Measurements from ENCODE around the gene MAN2B2. TPM values are rescaled to one million over a fixed set of nuclear protein-coding genes. Genes with fewer than 3 reads are reported as not detected.
"Not testable (repeated sequence)": the region's sequence is repeated elsewhere in the genome, so short reads cannot be mapped to it uniquely, and the experiment has no call there.

Gene MAN2B2
- total RNA-seq, 1 experiment from 2014 or later, result 11.7 TPM

DNA sequence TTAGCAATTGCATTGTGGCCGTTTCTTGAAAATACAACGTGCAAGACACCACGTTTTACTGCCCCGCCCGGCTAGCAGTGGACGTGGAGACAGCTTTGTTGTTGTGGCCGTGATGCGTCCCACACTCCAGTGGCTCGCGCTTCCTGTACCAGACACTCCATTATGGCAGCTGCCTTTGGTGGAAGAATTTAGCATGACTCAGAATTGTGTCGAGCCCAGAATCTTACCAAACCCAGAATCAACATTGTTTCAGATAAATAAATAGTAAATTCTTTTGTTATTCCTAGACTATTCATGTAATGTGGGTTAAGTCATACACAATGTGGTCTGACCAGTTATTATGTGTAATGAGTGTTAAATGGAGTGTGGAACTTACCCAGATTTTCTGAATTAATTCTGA, 93.4 kb downstream of the MAN2B2 start:
- DNase-seq (ENCODE audit: low read depth), result peak; percentile 43

DNA sequence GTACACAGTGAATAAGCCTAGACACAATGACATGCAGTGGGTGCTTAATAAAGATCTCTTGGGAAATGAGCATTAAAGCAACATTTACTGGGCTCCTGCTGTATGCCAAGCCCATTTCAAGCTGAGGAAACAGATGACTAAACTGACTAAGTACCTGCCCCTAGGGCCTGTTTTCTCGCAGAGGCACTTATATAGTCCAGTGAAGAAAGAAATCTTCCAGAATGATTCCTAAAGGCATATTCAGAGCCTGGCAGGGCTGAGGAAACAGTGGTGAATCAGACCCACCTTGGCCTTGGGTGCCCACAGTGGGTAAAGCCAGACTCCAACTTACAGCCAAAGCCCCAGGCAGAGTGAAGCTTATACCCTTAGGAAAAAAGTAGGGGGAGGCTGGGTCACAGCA, 96.7 kb downstream of the MAN2B2 start:
- no peak for DNase-seq (ENCODE audit: low read depth)

DNA sequence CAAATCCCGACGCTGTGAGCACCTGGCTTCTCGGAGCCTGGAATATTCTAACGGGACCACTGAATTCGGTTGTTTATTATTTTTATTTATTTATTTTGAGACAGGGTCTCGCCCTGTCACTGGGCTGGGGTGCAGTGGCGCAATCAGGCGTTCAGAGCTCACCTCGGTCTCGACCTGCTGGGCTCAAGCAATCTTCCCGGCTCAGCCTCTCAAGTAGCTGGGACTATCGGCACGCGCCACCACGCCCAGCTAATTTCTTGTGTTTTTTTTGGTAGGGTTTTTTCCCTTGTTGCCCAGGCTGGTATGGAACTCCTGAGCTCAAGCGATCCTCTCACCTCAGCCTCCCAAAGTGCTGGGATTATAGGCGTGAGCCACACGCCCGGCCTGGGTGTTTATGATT, 97.1 kb downstream of the MAN2B2 start:
- DNase-seq (ENCODE audit: low read depth), result no peak

DNA sequence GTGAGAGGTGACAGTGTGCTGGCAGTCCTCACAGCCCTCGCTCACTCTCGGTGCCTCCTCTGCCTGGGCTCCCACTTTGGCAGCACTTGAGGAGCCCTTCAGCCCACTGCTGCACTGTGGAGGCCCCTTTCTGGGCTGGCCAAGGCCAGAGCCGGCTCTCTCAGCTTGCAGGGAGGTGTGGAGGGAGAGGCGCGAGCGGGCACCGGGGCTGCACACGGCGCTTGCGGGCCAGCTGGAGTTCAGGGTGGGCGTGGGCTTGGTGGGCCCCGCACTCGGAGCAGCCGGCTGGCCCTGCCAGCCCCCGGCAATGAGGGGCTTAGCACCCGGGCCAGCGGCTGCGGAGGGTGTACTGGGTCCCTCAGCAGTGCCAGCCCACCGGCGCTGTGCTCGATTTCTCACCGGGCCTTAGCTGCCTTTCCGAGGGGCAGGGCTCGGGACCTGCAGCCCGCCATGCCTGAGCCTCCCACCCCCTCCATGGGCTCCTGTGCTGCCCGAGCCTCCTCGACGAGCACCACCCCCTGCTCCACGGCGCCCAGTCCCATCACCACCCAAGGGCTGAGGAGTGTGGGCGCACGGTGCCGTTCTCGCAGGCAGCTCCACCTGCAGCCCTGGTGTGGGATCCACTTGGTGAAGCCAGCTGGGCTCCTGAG, 97.7 kb downstream of the MAN2B2 start:
- not testable (repeated sequence) for DNase-seq (ENCODE audit: low read depth)

Other genes starting within 250 kb of the MAN2B2 start
- gene PPP2R2C, start 102.6 kb upstream of the MAN2B2 start, total RNA-seq (2014; rRNA removed; shearing (Covaris generic)), result 23.5 and 31.7 TPM in 2 replicates
- gene MRFAP1, start 65.5 kb downstream of the MAN2B2 start, total RNA-seq (2014; rRNA removed; shearing (Covaris generic)), result 126 and 155 TPM in 2 replicates
- not detected in 2 replicates for gene S100P, start 118.7 kb downstream of the MAN2B2 start, total RNA-seq (2014; rRNA removed; shearing (Covaris generic))
- gene MRFAP1L1, start 134.7 kb downstream of the MAN2B2 start, total RNA-seq (2014; rRNA removed; shearing (Covaris generic)), result 65.0 and 70.6 TPM in 2 replicates
- 23.8 and 24.5 TPM in 2 replicates for gene BLOC1S4, start 141.0 kb downstream of the MAN2B2 start, total RNA-seq (2014; rRNA removed; shearing (Covaris generic))
- 4.4 and 4.7 TPM in 2 replicates for gene KIAA0232, start 207.5 kb downstream of the MAN2B2 start, total RNA-seq (2014; rRNA removed; shearing (Covaris generic))

All from HT1080 (cell line).